GM18868 (cell line): ENCODE results near the gene ASTN2.
"Not testable (repeated sequence)": the region's sequence is repeated elsewhere in the genome, so short reads cannot be mapped to it uniquely, and the experiment has no call there.

Experiments used
- ATAC-seq: cut with Tn5 transposase; IDR thresholded peaks from one replicate; pipeline ENCODE4 v1.9.1; 2021; ENCODE audit warnings: mild to moderate bottlenecking, moderate library complexity; ENCODE audit not compliant: unreplicated experiment

ASTN2 gene

GRCh38 chr9:116716438-116716837, 698.4 kb downstream of the ASTN2 start:
- ATAC-seq, result no peak

- ATAC-seq, result no peak
Measured at GRCh38 chr9:116715751-116716150, 699.1 kb downstream of the ASTN2 start.

- ATAC-seq, result no peak
Measured at GRCh38 chr9:116713271-116713670, 701.6 kb downstream of the ASTN2 start.

GRCh38 chr9:116712781-116713180, 702.1 kb downstream of the ASTN2 start:
- ATAC-seq, result no peak

GRCh38 chr9:116706310-116707290, 708.3 kb downstream of the ASTN2 start:
- ATAC-seq, result no peak

GRCh38 chr9:116705531-116705930, 709.3 kb downstream of the ASTN2 start:
- no peak for ATAC-seq

GRCh38 chr9:116704470-116704869, 710.4 kb downstream of the ASTN2 start:
- no peak for ATAC-seq

- no peak for ATAC-seq
Measured at GRCh38 chr9:116703634-116704033, 711.2 kb downstream of the ASTN2 start.

- no peak for ATAC-seq
Measured at GRCh38 chr9:116701940-116702642, 712.8 kb downstream of the ASTN2 start.

- peak; percentile 46 for ATAC-seq
Measured at GRCh38 chr9:116700882-116701865, 713.7 kb downstream of the ASTN2 start.

GRCh38 chr9:116700279-116700678, 714.6 kb downstream of the ASTN2 start:
- no peak for ATAC-seq

- ATAC-seq, result no peak
Measured at GRCh38 chr9:116697887-116698286, 717.0 kb downstream of the ASTN2 start.

- ATAC-seq, result no peak
Measured at GRCh38 chr9:116697362-116697761, 717.5 kb downstream of the ASTN2 start.

- no peak for ATAC-seq
Measured at GRCh38 chr9:116695438-116695837, 719.4 kb downstream of the ASTN2 start.

- ATAC-seq, result no peak
Measured at GRCh38 chr9:116694785-116695291, 720.0 kb downstream of the ASTN2 start.

GRCh38 chr9:116693233-116693731, 721.6 kb downstream of the ASTN2 start:
- peak; percentile 39 for ATAC-seq

GRCh38 chr9:116692616-116693015, 722.2 kb downstream of the ASTN2 start:
- peak; percentile 29 for ATAC-seq

- no peak for ATAC-seq
Measured at GRCh38 chr9:116691607-116692006, 723.2 kb downstream of the ASTN2 start.

- not testable (repeated sequence) for ATAC-seq
Measured at GRCh38 chr9:116690805-116691204, 724.1 kb downstream of the ASTN2 start.

GRCh38 chr9:116689486-116690032, 725.3 kb downstream of the ASTN2 start:
- no peak for ATAC-seq
